ENCODE measurements around the gene NR0B2.

DNA sequence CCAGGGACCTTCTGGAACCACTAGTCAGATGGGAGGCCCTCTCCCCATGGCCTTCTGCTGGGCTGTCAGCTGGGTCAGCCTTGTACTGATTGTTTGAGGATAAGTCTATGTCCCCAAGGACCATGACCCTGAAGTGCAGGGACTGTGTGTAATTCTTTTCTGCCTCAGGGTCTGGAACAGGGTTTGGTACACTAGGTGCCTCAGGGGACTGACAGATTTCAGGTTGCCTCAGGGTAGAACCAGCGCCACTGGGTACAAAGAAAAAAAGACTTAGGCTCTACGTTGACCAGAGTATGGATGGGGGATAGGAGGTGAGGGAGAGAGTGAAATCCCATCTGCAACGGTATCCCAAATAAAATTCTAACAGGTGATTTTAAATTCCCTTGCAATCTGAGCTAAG lies 43.5 kb upstream of the NR0B2 start:
- TF ChIP-seq, protein P1, sequence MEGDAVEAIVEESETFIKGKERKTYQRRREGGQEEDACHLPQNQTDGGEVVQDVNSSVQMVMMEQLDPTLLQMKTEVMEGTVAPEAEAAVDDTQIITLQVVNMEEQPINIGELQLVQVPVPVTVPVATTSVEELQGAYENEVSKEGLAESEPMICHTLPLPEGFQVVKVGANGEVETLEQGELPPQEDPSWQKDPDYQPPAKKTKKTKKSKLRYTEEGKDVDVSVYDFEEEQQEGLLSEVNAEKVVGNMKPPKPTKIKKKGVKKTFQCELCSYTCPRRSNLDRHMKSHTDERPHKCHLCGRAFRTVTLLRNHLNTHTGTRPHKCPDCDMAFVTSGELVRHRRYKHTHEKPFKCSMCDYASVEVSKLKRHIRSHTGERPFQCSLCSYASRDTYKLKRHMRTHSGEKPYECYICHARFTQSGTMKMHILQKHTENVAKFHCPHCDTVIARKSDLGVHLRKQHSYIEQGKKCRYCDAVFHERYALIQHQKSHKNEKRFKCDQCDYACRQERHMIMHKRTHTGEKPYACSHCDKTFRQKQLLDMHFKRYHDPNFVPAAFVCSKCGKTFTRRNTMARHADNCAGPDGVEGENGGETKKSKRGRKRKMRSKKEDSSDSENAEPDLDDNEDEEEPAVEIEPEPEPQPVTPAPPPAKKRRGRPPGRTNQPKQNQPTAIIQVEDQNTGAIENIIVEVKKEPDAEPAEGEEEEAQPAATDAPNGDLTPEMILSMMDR (IDR thresholded peaks at IDR 0.05): no peak
- no peak for TF ChIP-seq POLR2A (IDR thresholded peaks at IDR 0.05)

All from uterus (tissue), 2 donors.